AG04450 (cell line): Measurements from ENCODE around the gene EFHD1. TPM values are rescaled to one million over a fixed set of nuclear protein-coding genes. Genes with fewer than 3 reads are reported as not detected.
"Not testable (repeated sequence)": the region's sequence is repeated elsewhere in the genome, so short reads cannot be mapped to it uniquely, and the experiment has no call there.

Source experiments
- CTCF ChIA-PET: fragments of 300-600, 350-600 bp; formaldehyde crosslinking; extraction: SDS; loops from one replicate; lab custom pipeline; 2022; ENCODE audit warnings: antibody characterized with exemption, inconsistent platforms; lab: Charles Lee
- POLR2A ChIA-PET: fragments of 350-600 bp; formaldehyde crosslinking; extraction: SDS; loops from one replicate; lab custom pipeline; 2021; ENCODE audit warnings: antibody characterized with exemption, inconsistent platforms; lab: Yijun Ruan, JAX
- DNase-seq: peaks from one replicate; pipeline ENCODE4 v3.0.0-alpha.2; 2011; ENCODE audit warnings: low read depth, low spot score
- H3K27ac ChIP-seq: one replicate; pipeline ENCODE4 v1.5.1; 2012; ENCODE audit warnings: low read depth, low read length, control low read depth
- H3K27me3 ChIP-seq: one replicate; pipeline ENCODE4 v1.6.0; 2012; ENCODE audit warnings: low read length; ENCODE audit not compliant: control insufficient read depth, insufficient read depth
- H3K4me3 ChIP-seq: 2 replicates; pipeline ENCODE4 v1.5.1; 2011; ENCODE audit warnings: mild to moderate bottlenecking, low read depth, low read length, control low read depth
- H3K9me3 ChIP-seq: 2 replicates; pipeline ENCODE4 v1.5.1; 2012; ENCODE audit warnings: low read length; ENCODE audit not compliant: control insufficient read depth, insufficient read depth
- polyA plus RNA-seq: library from polyadenylated mRNA; depleted of rRNA; stranded (reverse); fragments of >200 nt; gene quantifications from 2 replicates; pipeline ENCODE4 v1.2.3, GENCODE V29; 2011
- TF ChIP-seq, protein P1 (sequence below): IDR thresholded peaks from 2 replicates; pipeline ENCODE4 v1.5.1; 2011; ENCODE audit warnings: low read depth, low read length, control low read depth, inconsistent platforms

The EFHD1 gene
- polyA plus RNA-seq, 1 experiment, result 0.05 TPM

DNA sequence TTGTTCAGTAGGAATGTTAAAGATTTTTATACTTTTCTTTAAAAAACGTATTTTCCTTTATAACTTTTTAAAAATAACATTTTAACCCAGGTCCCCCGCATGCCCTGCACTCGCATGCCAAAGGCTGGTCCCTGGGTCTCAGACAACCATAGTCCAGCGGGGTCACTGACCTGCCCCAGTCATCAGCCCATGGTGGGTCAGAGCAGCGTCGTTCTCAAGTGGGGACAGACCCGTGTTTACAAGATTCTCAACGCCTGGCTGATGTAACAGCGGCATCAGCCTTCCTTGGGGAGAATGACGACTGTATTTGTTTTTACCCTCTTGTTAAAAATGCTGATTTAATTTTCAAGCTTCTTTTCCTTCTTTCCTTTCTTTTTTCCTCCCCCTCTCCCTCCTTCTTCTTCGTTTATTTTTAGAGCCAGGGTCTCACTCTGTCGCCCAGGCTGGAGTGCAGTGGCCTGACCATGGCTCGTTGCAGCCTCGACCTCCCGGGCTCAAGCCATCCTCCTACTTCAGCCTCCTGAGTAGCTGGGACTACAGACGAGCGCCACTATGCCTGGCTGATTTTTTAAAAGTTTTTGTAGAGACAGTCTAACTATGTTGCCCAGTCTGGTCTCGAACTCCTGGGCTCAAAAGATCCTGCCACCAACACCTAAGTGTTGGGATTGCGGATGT is 1.0 kb upstream of the EFHD1 start:
- Histone ChIP-seq H3K27me3 (peaks cover 51% of the 10 kb centered on the region), H3K9me3 (no peaks in the 10 kb centered on the region; the same call in 1 of the 2 replicates), H3K27ac (no peak overlapping the region), H3K4me3 (no peak overlapping the region)
- CTCF ChIA-PET, result no interaction called here
- TF ChIP-seq, protein P1, sequence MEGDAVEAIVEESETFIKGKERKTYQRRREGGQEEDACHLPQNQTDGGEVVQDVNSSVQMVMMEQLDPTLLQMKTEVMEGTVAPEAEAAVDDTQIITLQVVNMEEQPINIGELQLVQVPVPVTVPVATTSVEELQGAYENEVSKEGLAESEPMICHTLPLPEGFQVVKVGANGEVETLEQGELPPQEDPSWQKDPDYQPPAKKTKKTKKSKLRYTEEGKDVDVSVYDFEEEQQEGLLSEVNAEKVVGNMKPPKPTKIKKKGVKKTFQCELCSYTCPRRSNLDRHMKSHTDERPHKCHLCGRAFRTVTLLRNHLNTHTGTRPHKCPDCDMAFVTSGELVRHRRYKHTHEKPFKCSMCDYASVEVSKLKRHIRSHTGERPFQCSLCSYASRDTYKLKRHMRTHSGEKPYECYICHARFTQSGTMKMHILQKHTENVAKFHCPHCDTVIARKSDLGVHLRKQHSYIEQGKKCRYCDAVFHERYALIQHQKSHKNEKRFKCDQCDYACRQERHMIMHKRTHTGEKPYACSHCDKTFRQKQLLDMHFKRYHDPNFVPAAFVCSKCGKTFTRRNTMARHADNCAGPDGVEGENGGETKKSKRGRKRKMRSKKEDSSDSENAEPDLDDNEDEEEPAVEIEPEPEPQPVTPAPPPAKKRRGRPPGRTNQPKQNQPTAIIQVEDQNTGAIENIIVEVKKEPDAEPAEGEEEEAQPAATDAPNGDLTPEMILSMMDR, result no peak
- POLR2A ChIA-PET, result no interaction called here
- no peak for DNase-seq

DNA sequence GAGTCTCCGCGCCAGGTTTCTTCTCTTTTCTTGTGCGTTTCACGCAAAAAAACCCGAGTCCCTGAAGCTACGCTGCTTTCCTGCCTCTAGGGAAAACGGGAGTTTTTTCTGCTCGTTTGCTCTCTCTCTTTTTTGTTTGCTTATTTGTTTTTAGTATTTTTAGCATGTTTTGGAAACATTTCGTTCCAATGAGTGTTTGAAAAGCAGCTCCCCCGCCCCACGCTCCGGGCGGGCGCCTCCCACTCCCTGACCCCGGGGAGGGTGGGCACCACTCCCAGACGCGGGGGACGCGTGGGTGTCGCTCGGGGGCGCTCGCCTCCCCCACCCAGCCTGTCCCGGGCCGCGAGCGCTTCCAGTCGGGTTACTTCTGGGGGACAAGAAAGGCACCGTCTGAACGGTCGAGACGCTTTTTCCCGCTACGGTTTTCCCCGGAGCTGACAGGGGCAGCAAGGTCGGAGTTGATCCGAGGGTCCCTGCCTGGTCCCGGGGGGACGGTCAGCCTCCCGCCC is 446 bp upstream of the EFHD1 start:
- Histone ChIP-seq H3K27ac (no peak overlapping the region), H3K9me3 (no peaks in the 10 kb centered on the region; the same call in 1 of the 2 replicates), H3K4me3 (peak overlapping the region; percentile 59), H3K27me3 (peaks cover 55% of the 10 kb centered on the region)
- TF ChIP-seq, protein P1, result no peak
- ChIA-PET CTCF (interaction anchor here (0.6 to 1.6 kb wide), 2 partner anchors 22 to 26 kb away, joined by 3 to 4 read pairs; no protein-coding TSS in a partner anchor), POLR2A (interaction anchor here (1.0 to 1.5 kb wide), 2 partner anchors 10 to 22 kb away, joined by 3 to 4 read pairs; no protein-coding TSS in a partner anchor)
- DNase-seq, result no peak

DNA sequence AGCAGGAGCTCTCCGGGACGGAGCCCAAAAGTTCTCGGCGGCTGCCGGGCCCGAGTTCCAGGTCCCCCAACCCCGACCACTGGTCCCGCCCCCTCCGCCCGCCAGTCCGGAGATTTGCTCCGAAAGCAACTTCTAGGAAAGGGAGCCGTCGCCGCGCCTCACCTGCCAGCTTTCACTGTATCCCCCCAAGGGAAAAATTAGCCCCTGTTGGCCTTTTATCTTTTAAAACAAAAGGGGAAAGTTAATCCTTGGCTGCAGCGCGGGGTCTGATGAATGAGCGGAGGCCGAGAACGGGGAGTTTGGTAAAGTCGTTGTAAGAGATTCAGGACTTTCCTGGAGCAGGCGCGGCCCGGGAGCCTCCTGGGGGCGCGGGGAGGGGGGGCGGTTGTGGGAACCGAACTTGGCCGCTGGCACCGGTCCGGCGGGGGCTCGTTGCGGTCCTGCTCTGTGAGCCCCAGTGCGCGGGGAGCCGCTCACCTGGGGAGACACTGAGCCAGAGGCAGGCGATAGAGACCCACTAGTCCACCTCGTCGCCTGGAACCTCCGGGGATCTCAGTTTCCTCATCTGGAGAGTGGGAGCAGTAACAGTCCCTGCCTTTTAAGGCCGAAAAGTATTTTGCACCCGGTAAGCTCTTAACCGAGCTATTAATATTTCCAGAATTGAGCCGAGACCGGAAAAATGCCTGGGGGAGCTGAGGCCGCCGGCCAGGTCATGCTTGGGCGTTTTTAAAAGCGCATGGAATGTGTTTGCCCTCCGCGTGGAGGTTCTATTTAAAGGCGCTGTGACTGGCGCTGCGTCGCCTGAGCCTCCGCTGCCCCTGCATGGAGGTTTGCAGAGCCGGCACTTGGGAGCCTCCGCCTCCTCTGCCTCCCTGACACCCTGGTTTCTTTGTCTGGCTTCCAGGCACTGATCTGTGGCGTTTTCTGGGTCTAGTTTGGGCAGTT is 1.1 kb downstream of the EFHD1 start:
- H3K4me3 ChIP-seq, result peak overlapping the region; percentile 59; the same call in 1 of the 2 replicates
- no peak for DNase-seq
- no peak overlapping the region for H3K27ac ChIP-seq
- peaks cover 56% of the 10 kb centered on the region for H3K27me3 ChIP-seq
- TF ChIP-seq, protein P1, result no peak
- ChIA-PET POLR2A (interaction anchor here (1.5 kb wide), 1 partner anchor 23 kb away, joined by 4 read pairs; no protein-coding TSS in a partner anchor), CTCF (interaction anchor here (1.1 to 1.6 kb wide), 2 partner anchors 23 to 617 kb away, joined by 3 to 4 read pairs; partner anchors contain the start of gene ATG16L1)
- no peaks in the 10 kb centered on the region; the same call in 1 of the 2 replicates for H3K9me3 ChIP-seq

DNA sequence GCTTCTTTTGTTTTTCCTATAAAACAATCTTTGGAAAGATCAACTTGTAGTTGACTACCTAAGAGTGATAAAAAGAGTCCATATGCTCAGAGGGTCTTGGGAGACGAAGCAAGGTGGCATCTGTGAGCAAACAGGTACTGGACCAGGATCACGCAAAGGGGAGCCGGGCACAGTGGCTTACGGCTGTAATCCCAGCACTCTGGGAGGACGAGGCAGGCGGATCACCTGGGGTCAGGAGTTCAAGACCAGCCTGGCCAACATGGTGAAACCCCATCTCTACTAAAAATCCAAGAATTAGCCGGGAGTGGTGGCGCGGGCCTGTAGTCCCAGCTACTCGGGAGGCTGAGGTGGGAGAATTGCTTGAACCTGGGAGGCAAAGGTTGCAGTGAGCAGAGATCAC is 2.0 kb downstream of the EFHD1 start:
- POLR2A ChIA-PET, H3K4me3 ChIP-seq, DNase-seq, H3K27ac ChIP-seq, H3K9me3 ChIP-seq: not testable (repeated sequence)
- peaks cover 54% of the 10 kb centered on the region for H3K27me3 ChIP-seq
- CTCF ChIA-PET, result interaction anchor here (0.7 kb wide), 1 partner anchor 24 kb away, joined by 3 read pairs; no protein-coding TSS in a partner anchor

GRCh38 chr2:232635820-232636219 is 2.4 kb downstream of the EFHD1 start:
- Histone ChIP-seq H3K27ac (no peak overlapping the region), H3K4me3 (no peak overlapping the region), H3K27me3 (peaks cover 54% of the 10 kb centered on the region), H3K9me3 (no peaks in the 10 kb centered on the region; the same call in 1 of the 2 replicates)
- TF ChIP-seq, protein P1, result no peak
- DNase-seq, result no peak
- POLR2A ChIA-PET, result no interaction called here
- CTCF ChIA-PET, result interaction anchor here (0.7 kb wide), 1 partner anchor 24 kb away, joined by 3 read pairs; no protein-coding TSS in a partner anchor
